A673 (cell line): ENCODE data around the gene FAXDC2.

Experiments
- EZH2 ChIP-seq: fragments of 200-600 bp; sonication (generic); IDR thresholded peaks from 2 replicates; pipeline ENCODE4 v1.6.1; 2017; ENCODE audit warnings: borderline replicate concordance, low read depth, mild to moderate bottlenecking, mixed read lengths, antibody characterized with exemption, low read length; ENCODE audit not compliant: poor library complexity, severe bottlenecking
- TF ChIP-seq, protein P1 (sequence below): fragments of 300-800, 200-600 bp; sonication (generic); conservative IDR thresholded peaks from 2 replicates; pipeline ENCODE4 v1.5.1; 2017; ENCODE audit warnings: low read depth, mild to moderate bottlenecking, antibody characterized with exemption, low read length, moderate library complexity, mixed read lengths

DNA sequence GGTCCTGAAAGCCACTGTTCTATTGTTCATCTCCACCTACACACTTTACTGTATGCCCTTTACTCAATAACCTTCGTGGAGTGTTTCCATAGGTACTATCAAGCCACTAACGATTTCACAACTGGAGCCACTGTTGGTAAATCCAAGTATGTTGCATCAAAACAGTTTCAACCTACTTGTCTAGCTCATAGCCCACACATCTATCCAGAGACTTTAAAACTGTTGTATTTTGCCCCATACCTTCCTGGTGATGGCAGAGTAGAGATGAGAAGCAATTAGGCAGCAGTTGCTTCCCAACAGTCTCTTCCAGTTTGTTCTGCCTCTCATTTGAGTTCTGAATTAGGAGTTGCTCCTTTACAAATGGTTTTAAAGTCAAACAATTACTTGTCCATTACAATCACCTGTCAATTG lies 607 bp downstream of the FAXDC2 start:
- TF ChIP-seq, protein P1, sequence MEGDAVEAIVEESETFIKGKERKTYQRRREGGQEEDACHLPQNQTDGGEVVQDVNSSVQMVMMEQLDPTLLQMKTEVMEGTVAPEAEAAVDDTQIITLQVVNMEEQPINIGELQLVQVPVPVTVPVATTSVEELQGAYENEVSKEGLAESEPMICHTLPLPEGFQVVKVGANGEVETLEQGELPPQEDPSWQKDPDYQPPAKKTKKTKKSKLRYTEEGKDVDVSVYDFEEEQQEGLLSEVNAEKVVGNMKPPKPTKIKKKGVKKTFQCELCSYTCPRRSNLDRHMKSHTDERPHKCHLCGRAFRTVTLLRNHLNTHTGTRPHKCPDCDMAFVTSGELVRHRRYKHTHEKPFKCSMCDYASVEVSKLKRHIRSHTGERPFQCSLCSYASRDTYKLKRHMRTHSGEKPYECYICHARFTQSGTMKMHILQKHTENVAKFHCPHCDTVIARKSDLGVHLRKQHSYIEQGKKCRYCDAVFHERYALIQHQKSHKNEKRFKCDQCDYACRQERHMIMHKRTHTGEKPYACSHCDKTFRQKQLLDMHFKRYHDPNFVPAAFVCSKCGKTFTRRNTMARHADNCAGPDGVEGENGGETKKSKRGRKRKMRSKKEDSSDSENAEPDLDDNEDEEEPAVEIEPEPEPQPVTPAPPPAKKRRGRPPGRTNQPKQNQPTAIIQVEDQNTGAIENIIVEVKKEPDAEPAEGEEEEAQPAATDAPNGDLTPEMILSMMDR = no peak
- no peak for TF ChIP-seq EZH2
